Spleen (tissue), 11 donors: ENCODE results near the gene TRIM60. TPM values are rescaled to one million over a fixed set of nuclear protein-coding genes. Genes with fewer than 3 reads are reported as not detected.
A peak's percentile ranks its signal among the peaks of the same experiment; 100 is the strongest.
"Not testable (repeated sequence)": the region's sequence is repeated elsewhere in the genome, so short reads cannot be mapped to it uniquely, and the experiment has no call there.

Experiments used
- DNase-seq: peaks from one replicate; pipeline ENCODE4 v3.0.0-alpha.2; 2020
- H3K27ac ChIP-seq, 8 donors: fragments of 200-600 bp; sonication (generic) in 7 of 8; 1 replicate in 4 of 8; 2 replicates in 4 of 8; pipeline versions ENCODE4 v1.5.0 to v1.8.0; 2016 to 2021; ENCODE audit warnings: inconsistent platforms in 4 of 8, mild to moderate bottlenecking in 4 of 8, moderate library complexity in 1 of 8
- H3K27me3 ChIP-seq, 7 donors: fragments of 200-600 bp; sonication (generic) in 6 of 7; replicated peaks in 1 of 7; 1 replicate in 4 of 7; 2 replicates in 3 of 7; pipeline versions ENCODE4 v1.5.0 to v1.8.0; 2016 to 2021; ENCODE audit warnings: inconsistent platforms in 3 of 7, mild to moderate bottlenecking in 1 of 7
- H3K36me3 ChIP-seq, 6 donors: fragments of 200-600 bp; sonication (generic) in 5 of 6; 1 replicate in 4 of 6; 2 replicates in 2 of 6; pipeline versions ENCODE4 v1.5.0 to v1.8.0; 2016 to 2021; ENCODE audit warnings: inconsistent platforms in 2 of 6
- H3K4me1 ChIP-seq, 6 donors: fragments of 200-600 bp; sonication (generic) in 5 of 6; 1 replicate in 3 of 6; 2 replicates in 3 of 6; pipeline versions ENCODE4 v1.5.0 to v1.8.0; 2016 to 2021; ENCODE audit warnings: inconsistent platforms in 3 of 6
- H3K4me3 ChIP-seq, 8 donors: fragments of 200-600 bp; sonication (generic) in 7 of 8; 1 replicate in 4 of 8; 2 replicates in 4 of 8; pipeline versions ENCODE4 v1.5.0 to v1.8.0; 2016 to 2021; ENCODE audit warnings: inconsistent platforms in 4 of 8, mild to moderate bottlenecking in 4 of 8, moderate library complexity in 2 of 8
- H3K9me3 ChIP-seq, 8 donors: fragments of 200-600 bp; sonication (generic) in 7 of 8; 1 replicate in 4 of 8; 2 replicates in 4 of 8; pipeline versions ENCODE4 v1.5.0 to v1.8.0; 2016 to 2021; ENCODE audit warnings: inconsistent platforms in 4 of 8
- POLR2A ChIP-seq, 3 donors: fragments of 450-650 bp; IDR thresholded peaks; one replicate each; pipeline ENCODE4 v1.5.1; 2017; ENCODE audit warnings: antibody characterized with exemption in 3 of 3, mild to moderate bottlenecking in 1 of 3
- POLR2AphosphoS5 ChIP-seq, 3 donors: sonication (generic); formaldehyde crosslinking; IDR thresholded peaks; one replicate each; pipeline ENCODE4 v1.5.1; 2017; ENCODE audit warnings: antibody characterized with exemption in 3 of 3
- WGBS, 5 donors: extraction: QIAGEN DNeasy Blood & Tissue Kit in 3 of 5; methylation state at CpG; one replicate each; pipeline versions ENCODE4 v1.1.5 to v1.1.7; 2013 to 2018; 5-methylcytosine and 5-hydroxymethylcytosine counted together
- intact Hi-C: fragments of 100-400 bp; cut with DNase I; formaldehyde crosslinking; loops from one replicate; pipeline ENCODE4 v1.15.0; 2023; ENCODE audit warnings: low total_unique reads
- polyA plus RNA-seq, 3 donors: library from polyadenylated mRNA; stranded (reverse); fragments of 200-250 nt; gene quantifications; one replicate each; pipeline ENCODE4 v1.2.1, GENCODE V29; 2013
- total RNA-seq, 7 donors: library from RNA; depleted of rRNA in 3 of 7; stranded (reverse); fragments of >200 nt in 3 of 7; fragmentation: NEBNext Ultra II Directional in 4 of 7; extraction: Animal tissue kit (Norgen Biotek cat#: 25700) in 4 of 7; gene quantifications; one replicate each; pipeline versions ENCODE4 v1.1.0 to v1.2.1, GENCODE V29; 2016 to 2021
- TF ChIP-seq, protein P1 (sequence below), 11 experiments: fragments of 200-600 bp in 7 of 11; fragments of 450-650 bp in 4 of 11; sonication (generic) in 4 of 11; IDR thresholded peaks in 8 of 11; conservative IDR thresholded peaks in 3 of 11; 1 replicate in 7 of 11; 2 replicates in 4 of 11; pipeline versions ENCODE4 v1.4.0 to v1.8.0; 2016 to 2021; ENCODE audit warnings: antibody characterized with exemption in 11 of 11, inconsistent platforms in 4 of 11, mild to moderate bottlenecking in 1 of 11
- donor health status: healthy with polysubstance abuse.
- donor health status: DM: no; HTN: no; CAD: no; lungs with moderate emphysema.
- donor health status: DM: no; HTN: no; CAD: no.
- donor health status: Bipolar disorder and iron deficiency.
- donor health status: healthy.
- donor health status: DM: no; HTN: no; CAD: no.
- donor health status: DM: yes; HTN: yes; CAD: no.

TRIM60 gene
- total and polyA plus RNA-seq, 10 donors: not detected

DNA sequence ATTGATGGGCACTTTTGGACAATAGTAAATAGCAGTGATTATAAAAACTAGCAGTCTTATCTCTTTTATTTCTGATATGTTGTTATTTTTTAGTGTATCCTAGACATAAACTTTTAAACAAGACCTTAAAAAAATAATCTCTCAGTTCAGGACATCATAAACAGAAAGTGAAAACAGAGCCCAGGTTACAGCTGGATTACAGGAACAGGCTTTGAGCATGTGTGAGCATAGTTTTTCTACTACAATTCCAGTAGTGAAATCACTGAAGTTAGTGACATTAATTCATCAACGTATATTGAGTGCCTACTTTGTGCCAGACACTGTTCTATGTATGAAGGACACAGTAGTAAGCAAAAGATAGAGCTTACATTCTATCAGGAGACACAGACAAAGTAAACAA lies 38.8 kb downstream of the TRIM60 start:
- WGBS, 5 donors: 62 to 91% (median 80%) methylated on average over 1 of the region's 1 CpG
- Histone ChIP-seq H3K27ac (no peak overlapping the region), H3K9me3 (no peaks in the 10 kb centered on the region), H3K4me1 (no peaks in the 10 kb centered on the region), H3K36me3 (peaks cover 0 to 18% (median 3%) of the 10 kb centered on the region in 6 donors), H3K27me3 (no peaks in the 10 kb centered on the region), H3K4me3 (no peak overlapping the region)
- TF ChIP-seq POLR2AphosphoS5 (IDR thresholded peaks at IDR 0.05): no peak
- TF ChIP-seq, protein P1, sequence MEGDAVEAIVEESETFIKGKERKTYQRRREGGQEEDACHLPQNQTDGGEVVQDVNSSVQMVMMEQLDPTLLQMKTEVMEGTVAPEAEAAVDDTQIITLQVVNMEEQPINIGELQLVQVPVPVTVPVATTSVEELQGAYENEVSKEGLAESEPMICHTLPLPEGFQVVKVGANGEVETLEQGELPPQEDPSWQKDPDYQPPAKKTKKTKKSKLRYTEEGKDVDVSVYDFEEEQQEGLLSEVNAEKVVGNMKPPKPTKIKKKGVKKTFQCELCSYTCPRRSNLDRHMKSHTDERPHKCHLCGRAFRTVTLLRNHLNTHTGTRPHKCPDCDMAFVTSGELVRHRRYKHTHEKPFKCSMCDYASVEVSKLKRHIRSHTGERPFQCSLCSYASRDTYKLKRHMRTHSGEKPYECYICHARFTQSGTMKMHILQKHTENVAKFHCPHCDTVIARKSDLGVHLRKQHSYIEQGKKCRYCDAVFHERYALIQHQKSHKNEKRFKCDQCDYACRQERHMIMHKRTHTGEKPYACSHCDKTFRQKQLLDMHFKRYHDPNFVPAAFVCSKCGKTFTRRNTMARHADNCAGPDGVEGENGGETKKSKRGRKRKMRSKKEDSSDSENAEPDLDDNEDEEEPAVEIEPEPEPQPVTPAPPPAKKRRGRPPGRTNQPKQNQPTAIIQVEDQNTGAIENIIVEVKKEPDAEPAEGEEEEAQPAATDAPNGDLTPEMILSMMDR (IDR thresholded peaks at IDR 0.05 in 8 of 11, conservative IDR thresholded peaks at IDR 0.05 in 3 of 11): no peak
- no peak for TF ChIP-seq POLR2A (IDR thresholded peaks at IDR 0.05)
- no peak for DNase-seq
- intact Hi-C loops: no loop called here

DNA sequence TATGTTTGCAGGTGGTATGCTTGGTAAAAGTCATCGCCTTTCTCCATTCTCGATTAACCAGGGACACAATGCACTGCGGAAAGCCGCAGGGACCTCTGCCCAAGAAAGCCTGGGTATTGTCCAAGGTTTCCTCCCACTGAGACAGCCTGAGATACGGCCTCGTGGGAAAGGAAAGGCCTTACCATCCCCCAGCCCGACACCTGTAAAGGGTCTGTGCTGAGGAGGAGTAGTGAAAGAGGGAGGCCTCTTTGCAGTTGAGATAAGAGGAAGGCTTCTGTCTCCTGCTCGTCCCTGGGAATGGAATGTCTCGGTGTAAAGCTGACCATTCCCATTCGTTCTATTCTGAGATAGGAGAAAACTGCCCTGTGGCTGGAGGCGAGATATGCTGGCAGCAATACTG lies 41.5 kb downstream of the TRIM60 start:
- intact Hi-C loops, DNase-seq: not testable (repeated sequence)
- 78 to 89% (median 83%) methylated on average over 11 of the region's 11 CpGs for WGBS, 5 donors

DNA sequence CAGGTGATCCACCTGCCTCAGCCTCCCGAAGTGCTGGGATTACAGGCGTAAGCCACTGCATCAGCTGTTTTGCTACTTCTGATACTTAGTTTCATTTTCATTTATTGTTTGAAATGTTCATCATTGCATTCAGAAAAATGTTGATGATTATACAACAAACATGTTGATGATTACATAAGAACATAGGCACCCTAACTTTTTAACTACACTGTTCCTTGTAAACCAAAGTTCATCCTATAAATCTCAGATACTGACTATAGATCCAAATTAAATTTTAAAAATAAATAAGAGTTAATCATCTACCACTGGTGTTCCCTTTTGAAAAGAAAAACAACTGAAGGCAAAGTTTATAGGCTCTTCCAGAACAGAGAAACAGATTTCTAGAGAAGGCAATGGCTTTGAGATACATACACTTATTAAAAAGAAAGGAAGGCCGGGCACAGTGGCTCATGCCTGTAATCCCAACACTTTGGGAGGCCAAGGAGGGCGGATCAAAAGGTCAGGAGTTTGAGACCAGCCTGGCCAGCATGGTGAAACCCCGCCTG lies 45.3 kb downstream of the TRIM60 start:
- Histone ChIP-seq H3K4me3 (no peak overlapping the region), H3K36me3 (peaks cover 0 to 75% (median 30%) of the 10 kb centered on the region in 6 donors), H3K27ac (no peak overlapping the region), H3K27me3 (no peaks in the 10 kb centered on the region), H3K4me1 (peaks cover 0 to 2% (median 0%) of the 10 kb centered on the region in 6 donors), H3K9me3 (no peaks in the 10 kb centered on the region)
- WGBS, 5 donors: 90 to 95% (median 93%) methylated on average over 5 of the region's 5 CpGs
- TF ChIP-seq POLR2A (IDR thresholded peaks at IDR 0.05) (no peak), POLR2AphosphoS5 (IDR thresholded peaks at IDR 0.05) (no peak)
- TF ChIP-seq, protein P1 (IDR thresholded peaks at IDR 0.05 in 8 of 11, conservative IDR thresholded peaks at IDR 0.05 in 3 of 11): no peak
- DNase-seq: no peak
- intact Hi-C loops: no loop called here

More for the DNA sequence above, 41.5 kb downstream of the TRIM60 start:
- H3K27me3 ChIP-seq, H3K9me3 ChIP-seq, H3K27ac ChIP-seq, H3K4me3 ChIP-seq, H3K4me1 ChIP-seq: not testable (repeated sequence)
- H3K36me3 ChIP-seq: peaks cover 0 to 46% (median 15%) of the 10 kb centered on the region in 6 donors

DNA sequence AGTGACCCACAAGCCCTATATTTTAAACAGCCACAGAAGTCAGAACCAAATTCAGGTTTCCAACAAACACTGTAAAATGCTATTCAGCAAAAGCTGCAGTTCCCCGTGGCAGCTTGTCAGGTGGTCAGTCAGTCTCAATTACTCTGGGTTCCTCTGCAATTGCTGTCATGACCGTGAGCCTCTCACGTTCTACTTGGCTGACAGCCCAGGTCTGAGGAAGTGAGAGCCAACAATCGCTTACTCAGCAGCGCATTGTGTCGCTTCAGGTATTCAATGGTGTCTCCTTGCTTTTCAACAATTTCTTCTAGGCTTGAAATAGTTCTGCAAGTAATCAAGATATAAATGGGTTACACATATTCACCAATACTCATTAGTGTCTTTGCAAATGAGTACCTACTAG lies 47.7 kb downstream of the TRIM60 start:
- Histone ChIP-seq H3K4me1 (peaks cover 0 to 2% (median 0%) of the 10 kb centered on the region in 6 donors), H3K27me3 (no peaks in the 10 kb centered on the region), H3K27ac (no peak overlapping the region), H3K4me3 (no peak overlapping the region), H3K9me3 (no peaks in the 10 kb centered on the region), H3K36me3 (peaks cover 0 to 75% (median 33%) of the 10 kb centered on the region in 6 donors)
- intact Hi-C loops: no loop called here
- DNase-seq: no peak
- WGBS, 5 donors: 36 to 48% (median 39%) methylated on average over 6 of the region's 6 CpGs
- TF ChIP-seq, protein P1 (IDR thresholded peaks at IDR 0.05 in 8 of 11, conservative IDR thresholded peaks at IDR 0.05 in 3 of 11): no peak
- peak in 1 of 3 donors; percentile 42 for TF ChIP-seq POLR2AphosphoS5 (IDR thresholded peaks at IDR 0.05)

DNA sequence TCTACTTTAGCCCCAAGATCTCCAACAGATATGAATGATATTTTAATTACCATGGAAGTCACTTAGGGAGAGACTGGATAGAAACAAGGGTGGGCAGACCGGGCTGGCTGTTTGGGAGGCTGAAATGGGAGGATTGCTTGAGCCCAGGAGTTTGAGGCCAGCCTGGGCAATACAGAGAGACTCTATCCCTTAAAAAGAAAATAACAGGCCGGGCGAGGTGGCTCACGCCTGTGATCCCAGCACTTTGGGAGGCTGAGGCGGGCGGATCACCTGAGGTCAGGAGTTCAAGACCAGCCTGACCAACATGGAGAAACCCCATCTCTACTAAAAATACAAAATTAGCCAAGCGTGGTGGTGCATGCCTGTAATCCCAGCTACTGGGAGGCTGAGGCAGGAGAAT lies 53.0 kb downstream of the TRIM60 start:
- WGBS, 5 donors: 90 to 100% (median 98%) methylated on average over 5 to 7 of the region's 7 CpGs
- H3K27me3 ChIP-seq, intact Hi-C loops, DNase-seq, H3K27ac ChIP-seq, H3K4me3 ChIP-seq, H3K4me1 ChIP-seq, H3K9me3 ChIP-seq: not testable (repeated sequence)
- H3K36me3 ChIP-seq: peaks cover 0 to 75% (median 49%) of the 10 kb centered on the region in 6 donors
